GM23248 (cell line): ENCODE measurements around the gene SWAP70.

Experiments used
- EZH2 ChIP-seq: fragments of 200-600 bp; sonication (generic); IDR thresholded peaks from 2 replicates; pipeline ENCODE4 v1.6.1; 2018; ENCODE audit warnings: antibody characterized with exemption, mild to moderate bottlenecking; ENCODE audit not compliant: insufficient read depth, poor library complexity, severe bottlenecking
- EZH2phosphoT487 ChIP-seq: fragments of 200-600 bp; sonication (generic); IDR thresholded peaks from 2 replicates; pipeline ENCODE4 v1.6.1; 2018; ENCODE audit warnings: antibody characterized with exemption, moderate library complexity, mild to moderate bottlenecking, low read depth; ENCODE audit not compliant: insufficient read depth

DNA sequence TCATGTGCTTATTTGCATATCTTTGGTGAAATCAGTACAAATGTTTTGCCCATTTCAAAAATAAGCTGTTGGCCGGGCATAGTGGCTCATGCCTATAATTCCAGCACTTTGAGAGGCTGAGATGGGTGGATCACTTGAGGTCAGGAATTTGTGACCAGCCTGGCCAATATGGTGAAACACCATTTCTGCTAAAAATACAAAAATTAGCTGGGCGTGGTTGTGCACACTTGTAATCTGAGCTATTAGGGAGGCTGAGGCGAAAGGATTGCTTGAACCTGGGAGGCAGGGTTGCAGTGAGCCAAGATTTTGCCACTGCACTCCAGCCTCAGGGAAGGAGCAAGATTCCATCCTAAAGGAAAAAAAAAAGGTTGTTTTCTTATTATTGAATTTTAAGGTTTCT, 136.0 kb downstream of the SWAP70 start:
- TF ChIP-seq EZH2phosphoT487 (no peak), EZH2 (no peak)
